ENCODE results near the gene PROCA1. TPM values are rescaled to one million over a fixed set of nuclear protein-coding genes. Genes with fewer than 3 reads are reported as not detected.

PROCA1 gene
- total and polyA plus RNA-seq, 2 of the 13 experiments (the other 11 are each of a cell fraction or from before 2014, with no cell fraction given) = 0.73 to 1.5 TPM

- ChIA-PET POLR2A (interaction anchor here (0.7 to 8.7 kb wide), 8 partner anchors 14 to 227 kb away, joined by 3 to 590 read pairs (median 14); partner anchors contain the start of genes BLTP2, PHF12, PROCA1 and SDF2), CTCF (ENCODE audit: low intra/inter-chr PET ratio, low total read pairs) (interaction anchor here (5.0 kb wide), 1 partner anchor 25 kb away, joined by 142 read pairs; no protein-coding TSS in a partner anchor)
- WGBS (ENCODE audit: low lambda C conversion rate) = 14% methylated on average over 13 of the region's 20 CpGs
- Histone ChIP-seq H3K4me2 (ENCODE audit: low read depth, low read length) (peak overlapping the region; percentile 82), H3K27me3 (ENCODE audit: control insufficient read depth in 1 of 2, insufficient read depth in 2 of 2, low read length in 2 of 2) (no peaks in the 10 kb centered on the region; a peak in 1 of 5 replicates), H2AFZ (ENCODE audit: low read length) (no peak overlapping the region), H3K4me3 (replicated peaks in 1 of 3; ENCODE audit: insufficient read depth in 1 of 3, low read depth in 2 of 3, low read length in 3 of 3) (peak overlapping the region; percentile 48 to 90 (median 69); a peak in 5 of 6 replicates), H4K20me1 (ENCODE audit: insufficient read depth, low read length) (peaks cover 42% of the 10 kb centered on the region), H3K9me3 (ENCODE audit: low read length) (no peaks in the 10 kb centered on the region), H3K79me2 (ENCODE audit: insufficient read depth, low read length) (peaks cover 35% of the 10 kb centered on the region), H3K9ac (ENCODE audit: insufficient read depth, low read depth, low read length) (peak overlapping the region; percentile 93), H3K36me3 (replicated peaks in 1 of 2; ENCODE audit: control insufficient read depth in 1 of 2, insufficient read depth in 2 of 2, low read length in 2 of 2) (peaks cover 8 to 38% of the 10 kb centered on the region in 2 experiments; a peak in 4 of 5 replicates), H3K4me1 (ENCODE audit: insufficient read depth, low read length) (peaks cover 62% of the 10 kb centered on the region), H3K27ac (ENCODE audit: extremely low read length, insufficient read depth, low read length) (peak overlapping the region; percentile 88)
- intact Hi-C loops (cut with micrococcal nuclease; ENCODE audit: unreplicated experiment) (no loop called here), in situ Hi-C loops (cut with HindIII; ENCODE audit: extremely low pct_ligation_motif_present, low pct_unique_long_range_greater_than_20kb) (loop anchor here (25.0 kb wide), 1 partner anchor 387 kb away; no protein-coding TSS in a partner anchor)
- BruUV-seq (replicated peaks) = TSS peak; percentile 69
- DNase-seq (ENCODE audit: low spot score) (peak; percentile 65), FAIRE-seq (no peak), ATAC-seq (peak; percentile 5)
- TF ChIP-seq FOXK1 (CRISPR knock-in tag; IDR thresholded peaks at IDR 0.05; ENCODE audit: borderline replicate concordance, low read depth) (peak; percentile 11; the same call in 1 of the 2 replicates), ZFX (CRISPR knock-in tag; IDR thresholded peaks at IDR 0.05; ENCODE audit: low read depth) (0 out of 2 replicates have a peak, but pooled peaks have one; percentile 60), ZNF710 (CRISPR knock-in tag; IDR thresholded peaks at IDR 0.05; ENCODE audit: borderline replicate concordance) (peak; percentile 25; the same call in 1 of the 2 replicates), ZBTB38 (CRISPR knock-in tag; IDR thresholded peaks at IDR 0.05) (peak; percentile 3; the same call in 1 of the 2 replicates), NCOA5 (CRISPR knock-in tag; IDR thresholded peaks at IDR 0.05) (peak; percentile 87; the same call in 1 of the 2 replicates), CBX5 (CRISPR knock-in tag; IDR thresholded peaks at IDR 0.05; ENCODE audit: borderline replicate concordance) (0 out of 2 replicates have a peak, but pooled peaks have one; percentile 35), SSRP1 (CRISPR knock-in tag; IDR thresholded peaks at IDR 0.05) (peak; percentile 96), ZNF230 (CRISPR knock-in tag; IDR thresholded peaks at IDR 0.05) (peak; percentile 83; the same call in 1 of the 2 replicates), ARID2 (CRISPR knock-in tag; IDR thresholded peaks at IDR 0.05; ENCODE audit: borderline replicate concordance) (no peak), ESRRA (CRISPR knock-in tag; IDR thresholded peaks at IDR 0.05; ENCODE audit: low read depth) (0 out of 2 replicates have a peak, but pooled peaks have one; percentile 4), HNRNPH1 (optimal IDR thresholded peaks at IDR 0.05; ENCODE audit: low read depth, low read length) (peak; percentile 85), PRPF4 (IDR thresholded peaks at IDR 0.05; ENCODE audit: low read depth, low read length, poor library complexity, severe bottlenecking) (no peak), NAIF1 (CRISPR knock-in tag; IDR thresholded peaks at IDR 0.05; ENCODE audit: borderline replicate concordance) (peak; percentile 52; the same call in 1 of the 2 replicates), TCF12 (IDR thresholded peaks at IDR 0.05) (no peak), TCF12 (CRISPR knock-in tag; IDR thresholded peaks at IDR 0.05) (0 out of 2 replicates have a peak, but pooled peaks have one; percentile 16), CCAR2 (optimal IDR thresholded peaks at IDR 0.05; ENCODE audit: low read depth, low read length) (peak; percentile 54), SOX13 (IDR thresholded peaks at IDR 0.05) (no peak), SOX13 (CRISPR knock-in tag; conservative IDR thresholded peaks at IDR 0.05 in 1 of 2, IDR thresholded peaks at IDR 0.05 in 1 of 2) (0 out of 4 replicates have a peak, but pooled peaks of 1 of the 2 experiments have one; percentile 35), ZNF749 (CRISPR knock-in tag; IDR thresholded peaks at IDR 0.05; ENCODE audit: borderline replicate concordance) (0 out of 2 replicates have a peak, but pooled peaks have one; percentile 12), ZNF567 (CRISPR knock-in tag; IDR thresholded peaks at IDR 0.05; ENCODE audit: borderline replicate concordance) (no peak), ZNF839 (CRISPR knock-in tag; IDR thresholded peaks at IDR 0.05; ENCODE audit: borderline replicate concordance) (no peak)
Measured at GRCh38 chr17:28725166-28725659, 13.5 kb upstream of the PROCA1 start.

All from HepG2 (cell line).